ENCODE results near the gene KCTD16.

GRCh38 chr5:144144956-144145751 is 25.5 kb upstream of the KCTD16 start:
- TF ChIP-seq CTCF (IDR thresholded peaks at IDR 0.05) (no peak), POLR2A (IDR thresholded peaks at IDR 0.05) (no peak)
